ENCODE measurements around the gene ALOX5.
A peak's percentile ranks its signal among the peaks of the same experiment; 100 is the strongest.
"Not testable (repeated sequence)": the region's sequence is repeated elsewhere in the genome, so short reads cannot be mapped to it uniquely, and the experiment has no call there.

The ALOX5 gene

DNA sequence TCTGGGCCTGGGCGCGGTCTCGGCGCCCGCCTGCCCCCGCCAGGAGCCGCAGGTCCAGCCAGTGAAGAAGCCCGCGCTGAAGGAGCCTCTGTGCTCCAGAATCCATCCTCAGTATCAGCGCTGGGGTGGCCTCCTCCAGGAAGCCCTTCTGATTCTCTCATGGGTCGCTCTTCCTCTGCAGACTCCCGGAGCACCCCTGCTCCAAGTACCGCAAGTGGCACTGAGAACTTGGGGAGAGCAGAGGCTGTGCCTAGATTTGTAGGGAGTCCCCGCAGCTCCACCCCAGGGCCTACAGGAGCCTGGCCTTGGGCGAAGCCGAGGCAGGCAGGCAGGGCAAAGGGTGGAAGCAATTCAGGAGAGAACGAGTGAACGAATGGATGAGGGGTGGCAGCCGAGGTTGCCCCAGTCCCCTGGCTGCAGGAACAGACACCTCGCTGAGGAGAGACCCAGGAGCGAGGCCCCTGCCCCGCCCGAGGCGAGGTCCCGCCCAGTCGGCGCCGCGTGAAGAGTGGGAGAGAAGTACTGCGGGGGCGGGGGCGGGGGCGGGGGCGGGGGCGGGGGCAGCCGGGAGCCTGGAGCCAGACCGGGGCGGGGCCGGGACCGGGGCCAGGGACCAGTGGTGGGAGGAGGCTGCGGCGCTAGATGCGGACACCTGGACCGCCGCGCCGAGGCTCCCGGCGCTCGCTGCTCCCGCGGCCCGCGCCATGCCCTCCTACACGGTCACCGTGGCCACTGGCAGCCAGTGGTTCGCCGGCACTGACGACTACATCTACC is at the start of gene ALOX5:
Gene ALOX5 (plus strand): TSS at position 641 of the 774 bp plus-strand sequence. CDS start 64 bp downstream, at position 705.
- no peak for DNase-seq (ENCODE audit: low read depth)

DNA sequence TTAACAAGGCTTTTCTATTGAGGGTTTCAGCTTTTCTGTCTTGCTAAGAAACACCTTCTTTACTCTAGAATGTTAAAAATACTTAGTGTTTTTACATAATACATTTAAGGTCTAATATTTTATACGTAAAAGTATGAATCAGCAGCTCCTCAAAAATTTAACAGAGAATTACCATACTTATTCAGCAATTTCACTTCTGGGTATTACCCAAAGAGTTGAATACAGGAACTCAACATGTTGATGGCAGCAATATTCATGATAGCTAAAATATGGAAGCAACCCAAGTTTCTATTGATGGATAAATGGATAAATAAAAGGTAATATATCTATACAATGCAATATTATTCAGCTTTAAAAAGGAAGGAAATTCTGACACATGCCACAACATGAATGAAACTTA is 48.9 kb upstream of the ALOX5 start:
- DNase-seq (ENCODE audit: low read depth): no peak

DNA sequence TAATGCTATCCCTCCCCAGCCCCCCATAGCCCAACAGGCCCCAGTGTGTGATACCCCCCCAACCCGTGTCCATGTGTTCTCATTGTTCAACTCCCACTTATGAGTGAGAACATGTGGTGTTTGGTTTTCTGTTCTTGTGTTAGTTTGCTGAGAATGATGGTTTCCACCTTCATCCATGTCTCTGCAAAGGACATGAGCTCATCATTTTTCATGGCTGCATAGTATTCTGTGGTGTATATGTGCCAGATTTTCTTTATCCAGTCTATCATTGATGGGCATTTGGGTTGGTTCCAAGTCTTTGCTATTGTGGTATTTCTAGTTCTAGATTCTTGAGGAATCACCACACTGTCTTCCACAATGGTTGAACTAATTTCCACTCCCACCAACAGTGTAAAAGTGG is 47.2 kb upstream of the ALOX5 start:
- not testable (repeated sequence) for DNase-seq (ENCODE audit: low read depth)

DNA sequence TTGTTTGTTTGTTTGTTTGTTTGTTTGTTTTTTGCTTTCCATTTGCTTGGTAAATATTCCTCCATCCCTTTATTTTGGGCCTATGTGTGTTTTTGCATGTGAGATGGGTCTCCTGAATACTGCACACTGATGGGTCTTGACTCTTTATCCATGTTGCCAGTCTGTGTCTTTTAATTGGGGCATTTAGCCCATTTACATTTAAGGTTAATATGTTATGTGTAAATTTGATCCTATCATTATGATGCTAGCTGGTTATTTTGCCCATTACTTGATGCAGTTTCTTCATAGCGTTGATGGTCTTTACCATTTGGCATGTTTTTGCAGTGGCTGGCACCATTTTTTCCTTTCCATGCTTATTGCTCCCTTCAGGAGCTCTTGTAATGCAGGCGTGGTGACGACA is 42.2 kb upstream of the ALOX5 start:
- DNase-seq (ENCODE audit: low read depth): not testable (repeated sequence)

DNA sequence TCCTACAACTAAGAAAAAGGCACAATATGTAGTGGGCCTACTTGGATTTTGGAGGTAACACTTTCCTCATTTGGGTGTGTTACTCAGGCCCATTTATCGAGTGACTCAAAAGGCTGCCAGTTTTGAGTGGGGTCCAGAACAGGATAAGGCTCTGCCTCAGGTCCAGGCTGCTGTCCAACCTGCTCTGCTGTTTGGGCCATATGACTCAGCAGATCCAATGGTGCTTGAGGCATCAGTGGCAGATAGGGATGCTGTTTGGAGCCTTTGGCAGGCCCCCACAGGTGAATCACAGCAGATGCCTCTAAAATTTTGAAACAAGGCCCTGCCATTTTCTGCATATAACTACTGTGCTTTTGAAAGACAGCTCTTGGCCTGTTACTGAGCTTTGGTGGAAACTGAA is 34.1 kb upstream of the ALOX5 start:
- no peak for DNase-seq (ENCODE audit: low read depth)

DNA sequence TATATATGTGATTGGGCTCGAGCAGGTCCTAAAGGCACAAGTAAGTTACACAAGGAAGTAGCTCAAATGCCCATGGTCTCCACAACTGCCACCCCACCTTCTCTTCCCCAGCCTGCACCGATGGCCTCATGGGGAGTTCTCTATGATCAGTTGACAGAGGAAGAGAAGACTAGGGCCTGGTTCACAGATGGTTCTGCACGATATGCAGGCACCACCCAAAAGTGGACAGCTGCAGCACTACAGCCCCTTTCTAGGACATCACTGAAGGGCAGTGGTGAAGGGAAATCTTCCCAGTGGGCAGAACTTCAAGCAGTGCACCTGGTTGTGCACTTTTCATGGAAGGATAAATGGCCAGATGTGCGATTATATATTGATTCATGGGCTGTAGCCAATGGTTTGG is 33.6 kb upstream of the ALOX5 start:
- not testable (repeated sequence) for DNase-seq (ENCODE audit: low read depth)

DNA sequence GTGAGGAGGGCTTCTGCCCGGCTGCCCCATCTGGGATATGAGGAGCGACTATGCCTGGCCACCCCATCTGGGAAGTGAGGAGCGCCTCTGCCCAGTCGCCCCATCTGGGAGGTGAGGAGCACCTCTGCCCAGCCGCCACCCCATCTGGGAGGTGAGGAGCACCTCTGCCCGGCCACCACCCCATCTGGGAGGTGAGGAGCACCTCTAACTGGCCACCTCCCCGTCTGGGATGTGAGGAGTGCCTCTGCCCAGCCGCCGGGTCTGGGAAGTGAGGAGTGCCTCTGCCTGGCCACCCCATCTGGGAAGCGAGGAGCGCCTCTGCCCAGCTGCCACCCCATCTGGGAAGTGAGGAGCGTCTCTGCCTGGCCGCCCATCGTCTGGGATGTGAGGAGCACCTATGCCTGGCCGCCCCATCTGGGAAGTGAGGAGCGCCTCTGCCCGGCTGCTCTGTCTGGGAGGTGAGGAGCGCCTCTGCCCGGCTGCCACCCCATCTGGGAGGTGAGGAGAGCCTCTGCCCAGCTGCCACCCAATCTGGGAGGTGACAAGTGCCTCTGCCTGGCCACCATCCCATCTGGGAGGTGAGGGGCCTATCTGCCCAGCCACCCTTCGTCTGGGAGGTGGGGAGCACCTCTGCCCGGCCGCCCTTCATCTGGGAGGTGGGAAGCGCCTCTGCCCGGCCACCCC is 27.2 kb upstream of the ALOX5 start:
- DNase-seq (ENCODE audit: low read depth): not testable (repeated sequence)

DNA sequence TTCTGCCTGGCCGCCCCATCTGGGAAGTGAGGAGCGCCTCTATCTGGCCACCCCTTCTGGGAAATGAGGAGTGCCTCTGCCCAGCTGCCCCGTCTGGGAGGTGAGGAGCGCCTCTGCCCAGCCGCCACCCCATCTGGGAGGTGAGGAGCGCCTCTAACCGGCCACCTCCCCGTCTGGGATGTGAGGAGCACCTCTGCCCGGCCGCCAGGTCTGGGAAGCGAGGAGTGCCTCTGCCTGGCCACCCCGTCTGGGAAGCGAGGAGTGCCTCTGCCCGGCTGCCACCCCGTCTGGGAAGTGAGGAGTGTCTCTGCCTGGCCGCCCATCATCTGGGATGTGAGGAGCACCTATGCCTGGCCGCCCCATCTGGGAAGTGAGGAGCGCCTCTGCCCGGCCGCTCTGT is 26.6 kb upstream of the ALOX5 start:
- DNase-seq (ENCODE audit: low read depth): not testable (repeated sequence)

DNA sequence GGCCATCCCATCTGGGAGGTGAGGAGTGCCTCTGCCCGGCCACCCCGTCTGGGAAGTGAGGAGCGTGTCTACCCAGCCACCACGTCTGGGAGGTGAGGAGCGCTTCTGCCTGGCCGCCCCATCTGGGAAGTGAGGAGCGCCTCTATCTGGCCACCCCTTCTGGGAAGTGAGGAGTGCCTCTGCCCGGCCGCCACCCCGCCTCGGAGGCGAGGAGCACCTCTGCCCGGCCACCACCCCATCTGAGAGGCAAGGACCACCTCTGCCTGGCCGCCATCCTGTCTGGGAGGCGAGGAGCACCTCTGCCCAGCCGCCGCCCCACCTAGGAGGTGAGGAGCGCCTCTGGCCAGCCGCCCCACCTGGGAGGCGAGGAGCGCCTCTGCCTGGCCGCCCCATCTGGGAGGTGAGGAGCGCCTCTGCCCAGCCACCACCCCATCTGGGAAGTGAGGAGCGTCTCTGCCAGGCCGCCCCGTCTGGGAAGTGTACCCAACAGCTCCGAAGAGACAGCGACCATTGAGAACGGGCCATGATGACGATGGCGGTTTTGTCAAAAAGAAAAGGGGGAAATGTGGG is 25.7 kb upstream of the ALOX5 start:
- not testable (repeated sequence) for DNase-seq (ENCODE audit: low read depth)

DNA sequence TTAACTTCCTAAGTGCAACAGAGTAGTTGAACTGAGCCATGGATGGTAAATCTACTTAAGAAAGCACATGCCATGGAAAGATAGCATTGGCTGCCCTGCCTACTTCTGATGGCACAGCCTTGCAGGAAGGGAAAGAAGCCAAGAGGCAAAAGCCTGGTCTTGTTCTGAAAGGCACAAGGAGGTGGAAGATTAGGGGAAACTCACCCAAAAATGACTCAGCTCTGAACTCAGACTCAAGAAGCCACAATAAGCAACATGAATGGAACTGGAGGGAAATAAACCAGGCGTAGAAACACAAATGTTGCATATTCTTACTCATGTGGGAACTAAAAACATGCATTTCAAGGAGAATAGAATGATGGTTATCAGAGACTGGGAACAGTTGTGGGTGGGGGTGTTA is 20.8 kb upstream of the ALOX5 start:
- no peak for DNase-seq (ENCODE audit: low read depth)

DNA sequence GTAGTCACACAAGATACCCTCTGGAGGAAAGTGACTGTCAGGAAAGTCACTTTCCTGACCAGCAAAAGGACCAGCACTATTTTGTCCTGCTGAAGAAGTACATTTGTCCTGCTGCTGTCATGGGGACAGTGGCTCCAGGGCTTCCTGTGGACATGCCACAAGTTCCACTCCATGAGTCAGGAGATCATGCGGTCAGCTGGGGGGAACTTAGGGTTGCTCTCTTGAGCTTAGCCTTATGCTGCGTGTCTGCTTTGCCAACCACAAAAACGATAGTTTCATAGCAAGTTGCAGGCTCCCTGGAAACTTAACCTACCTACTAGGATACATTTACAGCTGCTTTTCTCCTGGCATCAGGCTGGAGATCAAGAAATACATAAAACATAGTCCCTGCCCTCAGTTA is 19.8 kb upstream of the ALOX5 start:
- peak; percentile 5 for DNase-seq (ENCODE audit: low read depth)

DNA sequence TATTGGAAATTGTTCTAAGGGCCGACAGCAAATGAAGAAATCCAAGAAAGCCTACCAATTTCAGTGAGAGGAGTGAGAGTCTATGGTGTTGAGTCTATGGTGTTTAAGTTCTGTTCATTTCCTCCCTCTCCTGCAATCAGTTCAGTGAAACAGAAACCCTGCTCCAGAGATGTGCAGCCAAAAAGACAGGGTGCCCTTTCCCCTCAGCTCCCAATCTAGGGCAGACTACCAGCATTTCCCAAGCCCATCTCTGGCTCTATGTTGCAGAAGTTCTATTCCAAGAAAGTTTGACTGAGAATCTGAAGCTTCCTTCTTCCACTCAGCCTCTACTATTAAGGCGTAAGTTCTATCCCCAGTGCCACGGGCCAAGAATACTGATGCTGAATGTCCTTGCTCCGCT is 18.5 kb upstream of the ALOX5 start:
- DNase-seq (ENCODE audit: low read depth): no peak

DNA sequence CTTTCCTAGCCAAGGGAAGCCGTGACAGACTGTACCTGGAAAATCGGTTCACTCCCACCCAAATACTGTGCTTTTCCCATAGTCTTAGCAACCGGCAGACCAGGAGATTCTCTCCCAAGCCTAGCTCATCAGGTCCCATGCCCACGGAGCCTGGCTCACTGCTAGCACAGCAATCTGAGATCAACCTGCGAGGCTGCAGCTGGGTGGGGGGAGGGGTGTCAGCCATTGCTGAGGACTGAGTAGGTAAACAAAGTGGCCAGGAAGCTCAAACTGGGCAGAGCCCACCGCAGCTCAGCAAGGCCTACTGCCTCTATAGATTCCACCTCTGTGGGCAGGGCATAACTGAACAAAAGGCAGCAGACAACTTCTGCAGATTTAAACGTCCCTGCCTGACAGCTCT is 15.1 kb upstream of the ALOX5 start:
- not testable (repeated sequence) for DNase-seq (ENCODE audit: low read depth)

DNA sequence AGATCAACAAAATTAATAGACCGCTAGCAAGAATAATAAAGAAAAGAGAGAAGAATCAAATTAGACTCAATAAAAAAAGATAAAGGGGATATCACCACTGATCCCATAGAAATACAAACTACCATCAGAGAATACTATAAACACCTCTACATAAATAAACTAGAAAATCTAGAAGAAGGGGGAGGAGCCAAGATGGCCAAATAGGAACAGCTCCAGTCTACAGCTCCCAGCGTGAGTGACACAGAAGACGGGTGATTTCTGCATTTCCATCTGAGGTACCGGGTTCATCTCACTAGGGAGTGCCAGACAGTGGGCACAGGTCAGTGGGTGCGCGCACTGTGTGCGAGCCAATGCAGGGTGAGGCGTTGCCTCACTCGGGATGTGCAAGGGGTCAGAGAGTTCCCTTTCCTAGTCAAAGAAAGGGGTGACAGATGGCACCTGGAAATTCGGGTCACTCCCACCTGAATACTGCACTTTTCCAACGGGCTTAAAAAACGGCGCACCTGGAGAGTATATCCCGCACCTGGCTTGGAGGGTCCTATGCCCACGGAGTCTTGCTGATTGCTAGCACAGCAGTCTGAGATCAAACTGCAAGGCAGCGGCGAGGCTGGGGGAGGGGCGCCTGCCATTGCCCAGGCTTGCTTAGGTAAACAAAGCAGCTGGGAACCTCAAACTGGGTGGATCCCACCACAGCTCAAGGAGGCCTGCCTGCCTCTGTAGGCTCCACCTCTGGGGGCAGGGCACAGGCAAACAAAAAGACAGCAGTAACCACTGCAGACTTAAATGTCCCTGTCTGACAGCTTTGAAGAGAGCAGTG is 11.8 kb upstream of the ALOX5 start:
- not testable (repeated sequence) for DNase-seq (ENCODE audit: low read depth)

DNA sequence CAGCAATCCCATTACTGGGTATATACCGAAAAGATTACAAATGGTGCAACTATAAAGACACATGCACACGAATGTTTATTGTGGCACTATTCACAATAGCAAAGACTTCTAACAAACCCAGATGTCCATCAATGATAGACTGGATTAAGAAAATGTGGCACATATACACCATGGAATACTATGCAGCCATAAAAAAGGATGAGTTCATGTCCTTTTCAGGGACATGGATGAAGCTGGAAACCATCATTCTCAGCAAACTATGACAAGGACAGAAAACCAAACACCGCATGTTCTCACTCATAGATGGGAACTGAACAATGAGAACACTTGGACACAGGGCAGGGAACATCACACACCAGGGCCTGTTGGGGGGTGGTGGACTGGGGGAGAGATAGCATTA is 6.4 kb upstream of the ALOX5 start:
- DNase-seq (ENCODE audit: low read depth): not testable (repeated sequence)

DNA sequence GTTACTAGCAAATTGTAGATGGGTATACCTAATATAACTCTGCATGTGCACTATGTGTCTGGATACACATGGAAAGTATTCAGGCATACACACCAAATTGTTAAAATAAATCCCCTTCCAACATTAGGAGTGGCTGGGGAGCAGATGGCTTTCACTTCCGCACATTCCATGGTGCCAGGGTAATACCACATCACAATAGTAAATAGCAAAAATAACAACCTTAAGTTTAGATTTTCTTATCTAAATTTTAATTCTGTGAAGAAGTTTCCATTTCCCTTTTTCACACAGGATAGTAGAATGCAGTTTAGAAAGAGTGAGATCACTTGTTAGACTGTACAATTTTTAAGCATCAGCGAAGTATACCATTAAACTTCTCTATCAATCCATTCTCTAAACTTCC is 5.8 kb upstream of the ALOX5 start:
- no peak for DNase-seq (ENCODE audit: low read depth)

DNA sequence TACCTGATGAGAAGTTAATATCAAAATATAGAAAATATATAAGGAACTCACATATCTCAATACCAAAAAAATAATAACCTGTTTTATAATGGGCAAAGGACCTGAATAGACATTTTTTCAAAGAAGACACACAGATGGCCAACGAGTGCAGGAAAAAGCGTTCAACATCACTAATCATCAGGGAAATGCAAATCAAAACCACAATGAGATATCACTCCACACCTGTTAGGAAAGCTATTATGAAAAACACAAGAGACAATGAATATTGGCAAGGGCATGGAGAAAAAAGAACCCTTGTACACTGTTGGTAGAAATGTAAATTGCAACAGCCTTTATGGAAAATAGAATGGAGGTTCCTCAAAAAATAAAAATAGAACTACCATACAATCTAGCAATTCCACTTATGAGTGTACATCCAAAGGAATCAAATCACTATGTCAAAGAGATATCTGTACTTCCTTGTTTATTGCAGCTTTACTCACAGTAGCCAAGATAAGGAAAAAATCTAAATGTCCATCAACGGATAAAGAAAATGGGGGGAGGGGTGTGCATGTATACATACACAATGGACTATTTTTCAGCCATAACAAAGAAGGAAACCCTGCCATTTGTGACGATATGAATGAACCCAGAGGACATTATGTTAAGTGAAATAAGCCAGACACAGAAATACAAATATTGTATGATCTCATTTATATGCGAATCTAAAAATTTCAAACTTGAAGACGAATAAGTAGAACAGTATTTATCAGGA is 3.6 kb upstream of the ALOX5 start:
- no peak for DNase-seq (ENCODE audit: low read depth)

DNA sequence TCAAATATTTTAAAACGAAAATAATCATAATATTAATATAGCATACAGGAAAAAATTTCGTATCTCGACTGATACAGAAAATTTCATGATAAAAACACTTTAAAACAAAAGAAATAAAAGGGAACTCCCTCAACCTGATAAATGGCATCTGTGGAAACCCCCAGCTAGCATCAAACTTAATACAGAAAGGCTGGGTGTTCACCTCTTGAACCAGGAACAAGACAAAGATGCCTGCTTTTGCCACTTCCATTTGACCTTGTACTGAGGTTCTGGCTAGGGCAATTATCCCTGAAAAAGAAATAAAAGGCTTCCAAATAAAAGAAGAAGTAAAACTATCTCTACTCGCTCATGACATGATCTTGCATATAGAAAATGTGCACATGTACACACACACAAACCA is 2.5 kb upstream of the ALOX5 start:
- DNase-seq (ENCODE audit: low read depth): no peak

DNA sequence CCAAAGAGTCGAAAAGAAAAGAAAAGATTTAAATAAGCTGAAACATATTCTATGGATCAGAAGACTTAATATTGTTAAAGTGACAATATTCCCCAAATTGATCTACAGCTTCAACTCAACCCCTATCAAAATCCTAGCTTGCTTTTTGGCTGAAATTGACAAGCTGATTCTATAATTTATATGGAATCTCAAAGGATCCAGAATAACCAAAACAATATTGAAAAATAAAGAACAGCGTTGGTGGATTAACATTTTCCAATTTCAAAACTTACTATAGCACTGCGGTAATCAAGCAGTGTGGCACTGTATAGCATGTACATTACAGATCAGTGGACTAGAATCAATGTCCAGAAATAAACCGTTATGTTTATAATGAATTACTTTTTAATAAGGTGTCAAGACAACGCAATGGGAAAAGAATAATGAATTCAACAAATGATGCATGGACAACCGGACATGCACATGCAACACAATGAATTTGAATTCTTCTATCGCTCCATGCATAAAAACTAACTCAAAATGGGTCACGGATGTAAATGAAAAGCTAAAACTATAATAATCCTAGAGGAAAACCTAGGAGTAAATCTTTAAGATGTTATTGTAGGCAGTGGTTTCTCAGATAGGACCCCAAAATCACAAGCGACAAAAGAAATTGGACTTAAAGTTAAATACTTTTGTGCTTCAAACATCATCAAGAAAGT is 1.6 kb upstream of the ALOX5 start:
- DNase-seq (ENCODE audit: low read depth): no peak

DNA sequence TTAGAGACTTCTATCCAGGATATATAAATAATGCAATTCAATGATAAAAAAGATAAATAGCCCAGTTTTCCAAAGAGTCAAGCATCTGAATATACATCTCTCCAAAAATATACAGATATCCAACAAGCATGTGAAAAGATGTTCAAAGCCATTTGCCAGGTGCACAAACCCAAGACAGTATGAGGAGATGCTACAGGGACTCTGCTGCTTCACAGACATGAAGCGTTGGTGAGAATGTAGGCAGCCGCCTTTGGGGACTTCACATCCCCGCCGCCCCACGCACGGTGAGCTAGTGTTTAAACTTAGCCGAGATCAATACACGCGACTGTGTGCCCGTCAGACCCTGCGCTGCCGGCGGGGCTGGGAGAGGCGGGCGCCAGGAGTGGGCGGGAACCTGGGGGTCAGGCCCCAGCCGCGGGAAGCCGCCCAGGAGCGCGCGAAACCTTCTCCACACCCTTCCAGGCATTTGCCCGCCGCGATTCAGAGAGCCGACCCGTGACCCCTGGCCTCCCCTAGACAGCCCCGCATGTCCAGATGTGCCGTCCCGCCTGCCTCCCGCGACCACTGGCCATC is 927 bp upstream of the ALOX5 start:
- DNase-seq (ENCODE audit: low read depth): no peak
